Heart left ventricle (tissue), 16 donors: ENCODE data around the gene ITGBL1. TPM values are rescaled to one million over a fixed set of nuclear protein-coding genes. Genes with fewer than 3 reads are reported as not detected.

Experiments used
- ATAC-seq, 4 donors: fragments of 200-7000 bp; cut with Tn5 transposase; one replicate each; pipeline ENCODE4 v1.9.1; 2020 to 2022; ENCODE audit warnings: moderate library complexity in 4 of 4, mild to moderate bottlenecking in 3 of 4, moderate number of reproducible peaks in 1 of 4
- DNase-seq, 5 donors: peaks; one replicate each; pipeline ENCODE4 v3.0.0-alpha.2; 2020
- H3K27ac ChIP-seq, 12 donors: fragments of 200-600 bp; sonication (generic) in 4 of 12; one replicate each; pipeline versions ENCODE4 v1.5.0 to v1.8.0; 2016 to 2022; ENCODE audit warnings: mild to moderate bottlenecking in 2 of 12
- H3K27me3 ChIP-seq, 9 donors: fragments of 200-600 bp; sonication (generic) in 2 of 9; one replicate each; pipeline versions ENCODE4 v1.5.1 to v1.8.0; 2016 to 2022; ENCODE audit warnings: mild to moderate bottlenecking in 3 of 9
- H3K36me3 ChIP-seq, 9 donors: fragments of 200-600 bp; sonication (generic) in 2 of 9; one replicate each; pipeline versions ENCODE4 v1.5.0 to v1.8.0; 2018 to 2022; ENCODE audit warnings: mild to moderate bottlenecking in 2 of 9
- H3K4me1 ChIP-seq, 12 donors: fragments of 200-600 bp; sonication (generic) in 4 of 12; one replicate each; pipeline versions ENCODE4 v1.5.0 to v1.8.0; 2016 to 2022; ENCODE audit warnings: mild to moderate bottlenecking in 3 of 12
- H3K4me3 ChIP-seq, 12 donors: fragments of 200-600 bp; sonication (generic) in 4 of 12; one replicate each; pipeline versions ENCODE4 v1.5.0 to v1.8.0; 2017 to 2022; ENCODE audit warnings: mild to moderate bottlenecking in 9 of 12, moderate library complexity in 4 of 12
- H3K9me3 ChIP-seq, 12 donors: fragments of 200-600 bp; sonication (generic) in 4 of 12; one replicate each; pipeline versions ENCODE4 v1.5.0 to v1.8.0; 2016 to 2022; ENCODE audit warnings: mild to moderate bottlenecking in 1 of 12
- CTCF ChIP-seq, 12 donors: fragments of 200-600 bp; sonication (generic) in 4 of 12; IDR thresholded peaks; one replicate each; pipeline versions ENCODE4 v1.5.0 to v1.8.0; 2018 to 2022; ENCODE audit warnings: antibody characterized with exemption in 12 of 12, mild to moderate bottlenecking in 5 of 12
- POLR2A ChIP-seq, 2 donors: fragments of 450-650 bp; IDR thresholded peaks; one replicate each; pipeline ENCODE4 v1.6.1; 2017; ENCODE audit warnings: antibody characterized with exemption in 2 of 2, mild to moderate bottlenecking in 2 of 2, moderate library complexity in 2 of 2
- WGBS, 4 donors: extraction: QIAGEN DNeasy Blood & Tissue Kit in 2 of 4; methylation state at CpG; one replicate each; pipeline versions ENCODE4 v1.1.5 to v1.1.7; 2013 to 2018; 5-methylcytosine and 5-hydroxymethylcytosine counted together
- intact Hi-C, 10 donors: fragments of 100-400 bp; cut with DNase I; formaldehyde crosslinking; loops; one replicate each; pipeline versions ENCODE4 v1.11.1 to v1.14.2; 2022
- long read RNA-seq, 3 donors: library from polyadenylated mRNA; unstranded; transcript quantifications; one replicate each; pipeline ENCODE4 v2.0.0, GENCODE V29; 2020 to 2021
- polyA plus RNA-seq, 2 donors: library from polyadenylated mRNA; stranded (reverse); fragments of 200-250 nt; gene quantifications; one replicate each; pipeline ENCODE4 v1.2.3, GENCODE V29; 2013
- total RNA-seq, 9 donors: library from RNA; depleted of rRNA in 2 of 9; stranded (reverse); fragments of >200 nt in 2 of 9; fragmentation: NEBNext Ultra II Directional in 3 of 9; extraction: Animal tissue kit (Norgen Biotek cat#: 25700) in 3 of 9; gene quantifications; one replicate each; pipeline versions ENCODE4 v1.1.0 to v1.2.4, GENCODE V29; 2016 to 2023
- donor health status: ischemic (EF 13 %, LVEDD 7.1; RV severe dilation, severe dysfunction).
- donor health status: healthy with polysubstance abuse.
- donor health status: DM: no; HTN: yes; CAD: no.
- donor health status: DM: no; HTN: no; CAD: no.
- donor health status: ischemic (EF 25% LVEDD 6.9; RV normal size, moderate dysfunction).
- donor health status: ischemic (EF 25% LVEDD 5.7; RV mildly dilated, moderate dysfunction).
- donor health status: healthy.
- donor health status: DM: yes; HTN: yes; CAD: no.
- donor health status: ischemic (EF 35%, LVEDD 5.7; RV mildly dilated, moderate dysfunction).
- donor health status: nonischemic (EF 11% LVEDD 7.7; RV severe dilation, severe dysfunction).
- donor health status: DM: yes; HTN: yes; CAD: no.
- donor health status: PGD.
- donor health status: ischemic (EF 29% LVEDD 5.4; RV normal size, mild dysfunction).
- donor health status: nonischemic (EF 23%, LVEDD 6.1; RV moderate dilation, normal function).

ITGBL1 gene
- 1 to 10 TPM; 1.3 to 5.9 (median 3.1) TPM for total RNA-seq
- polyA plus RNA-seq: 1 to 10 TPM in 1 of 2 donors, under 1 TPM in 1; 0.15 to 2.1 TPM
- long read RNA-seq, donor 1, partial matches to known transcripts: 1 of 3 reads
- long read RNA-seq, donor 1, other reads (novel, unspliced or antisense): 2 of 3 reads
- long read RNA-seq, donor 2, partial matches to known transcripts: 0 of 3 reads
- long read RNA-seq, donor 2, other reads (novel, unspliced or antisense): 2 of 3 reads
- long read RNA-seq, donor 3, partial matches to known transcripts: 1 of 6 reads
- long read RNA-seq, donor 3, other reads (novel, unspliced or antisense): 2 of 6 reads

GRCh38 chr13:101452519-101453485 lies at the start of gene ITGBL1:
Gene ITGBL1 (plus strand): TSS chr13:101452675. CDS start chr13:101452834, 159 bp downstream.
- Histone ChIP-seq H3K4me3 (peak within 1 kb of the TSS; percentile 8 to 65 (median 50)), H3K4me1 (peaks cover 0 to 7% (median 0%) of the 10 kb centered on the region in 12 donors), H3K27ac (peak within 1 kb of the TSS in 2 of 12 donors; percentile 20 to 25), H3K27me3 (peaks cover 0 to 5% (median 0%) of the 10 kb centered on the region in 9 donors), H3K36me3 (no peaks in the 10 kb centered on the region), H3K9me3 (no peaks in the 10 kb centered on the region)
- TF ChIP-seq CTCF (IDR thresholded peaks at IDR 0.05) (no peak), POLR2A (IDR thresholded peaks at IDR 0.05) (no peak)
- WGBS, 4 donors: 48 to 67% (median 62%) methylated on average over 18 of the region's 18 CpGs
- ATAC-seq (peak in 3 of 4 donors; percentile 36 to 58 (median 40)), DNase-seq (peak in 2 of 5 donors; percentile 38 to 60)
- intact Hi-C loops: loop anchor here in 2 of 10 donors (10.0 kb wide), 2 partner anchors 298 to 308 kb away; no protein-coding TSS in a partner anchor

- 64 to 75% (median 70%) methylated on average over 1 of the region's 1 CpG for WGBS, 4 donors
- Histone ChIP-seq H3K9me3 (no peaks in the 10 kb centered on the region), H3K4me3 (no peak overlapping the region), H3K27ac (no peak overlapping the region), H3K27me3 (no peaks in the 10 kb centered on the region), H3K4me1 (peaks cover 0 to 13% (median 0%) of the 10 kb centered on the region in 12 donors), H3K36me3 (no peaks in the 10 kb centered on the region)
- DNase-seq: no peak
- TF ChIP-seq CTCF (IDR thresholded peaks at IDR 0.05): no peak
- intact Hi-C loops: no loop called here
- ATAC-seq: no peak
Measured at GRCh38 chr13:101406791-101407190, 45.7 kb upstream of the ITGBL1 start.

- Histone ChIP-seq H3K9me3 (no peaks in the 10 kb centered on the region), H3K27ac (no peak overlapping the region)
Measured at GRCh38 chr13:101408154-101408553, 44.3 kb upstream of the ITGBL1 start.

More at GRCh38 chr13:101408154-101408553, 44.3 kb upstream of the ITGBL1 start:
- intact Hi-C loops: no loop called here
- peak in 2 of 4 donors; percentile 24 to 38 for ATAC-seq
- peaks cover 0 to 13% (median 0%) of the 10 kb centered on the region in 12 donors for H3K4me1 ChIP-seq
- no peak for TF ChIP-seq CTCF (IDR thresholded peaks at IDR 0.05)
- no peak for TF ChIP-seq POLR2A (IDR thresholded peaks at IDR 0.05)
- peak overlapping the region in 1 of 12 donors; percentile 15 for H3K4me3 ChIP-seq
- WGBS, 4 donors: 77 to 84% (median 83%) methylated on average over 9 of the region's 9 CpGs
- H3K27me3 ChIP-seq: no peaks in the 10 kb centered on the region
- H3K36me3 ChIP-seq: no peaks in the 10 kb centered on the region
- DNase-seq: no peak
